Activated B cell treated with CpG ODN at 0.5 μM for 24 hours (primary cell): Measurements from ENCODE around the gene SLF2. TPM values are rescaled to one million over a fixed set of nuclear protein-coding genes. Genes with fewer than 3 reads are reported as not detected.
A peak's percentile ranks its signal among the peaks of the same experiment; 100 is the strongest.

Experiments used
- ATAC-seq: fragments of 200-7000 bp; cut with Tn5 transposase; one replicate; pipeline ENCODE4 v1.10.0; 2021; ENCODE audit warnings: low read depth, mild to moderate bottlenecking, moderate library complexity
- CTCF ChIA-PET: fragments of 350-600 bp; sonication (Branson Sonifier 250); formaldehyde crosslinking; loops from one replicate; lab custom pipeline; 2021; ENCODE audit warnings: antibody characterized with exemption; lab: Charles Lee
- POLR2A ChIA-PET: fragments of 350-600 bp; sonication (Branson Sonifier 250); formaldehyde crosslinking; loops from one replicate; lab custom pipeline; 2021; ENCODE audit warnings: antibody characterized with exemption; lab: Charles Lee
- DNase-seq: peaks from one replicate; pipeline ENCODE4 v3.0.0; 2022
- H3K27ac Mint-ChIP-seq: one replicate; pipeline ENCODE4 v1.8.0; 2020; ENCODE audit warnings: mixed read lengths
- H3K27me3 Mint-ChIP-seq: one replicate; pipeline ENCODE4 v1.8.0; 2021; ENCODE audit warnings: mixed read lengths
- H3K36me3 Mint-ChIP-seq: one replicate; pipeline ENCODE4 v1.8.0; 2021; ENCODE audit warnings: low read depth, mixed read lengths
- H3K4me1 Mint-ChIP-seq: one replicate; pipeline ENCODE4 v1.8.0; 2021; ENCODE audit warnings: mixed read lengths
- H3K4me3 Mint-ChIP-seq: one replicate; pipeline ENCODE4 v1.8.0; 2020; ENCODE audit warnings: mild to moderate bottlenecking, mixed read lengths
- H3K9me3 Mint-ChIP-seq: one replicate; pipeline ENCODE4 v1.8.0; 2020; ENCODE audit warnings: mixed read lengths
- intact Hi-C: fragments of 100-400 bp; cut with micrococcal nuclease; formaldehyde crosslinking; loops from one replicate; pipeline ENCODE4 v1.15.1; 2024
- total RNA-seq: library from RNA; stranded (reverse); gene quantifications from 2 replicates; pipeline ENCODE4 v1.2.3, GENCODE V29; 2022
- TF ChIP-seq, protein P1 (sequence below): fragments of 200-600 bp; IDR thresholded peaks from one replicate; pipeline ENCODE4 v1.8.0; 2022; ENCODE audit warnings: antibody characterized with exemption, mild to moderate bottlenecking

SLF2 gene
- total RNA-seq, 1 donor from 2014 or later = 35.5 TPM

- peak overlapping the region; percentile 94 for H3K27ac Mint-ChIP-seq
- ATAC-seq = peak; percentile 32
- POLR2A ChIA-PET = interaction anchor here (0.9 to 4.5 kb wide), 7 partner anchors 10 to 461 kb away, joined by 3 to 54 read pairs (median 4); partner anchors contain the start of genes HIF1AN, MRPL43, PDZD7 and SFXN3
- peaks cover 30% of the 10 kb centered on the region for H3K4me1 Mint-ChIP-seq
- TF ChIP-seq, protein P1, sequence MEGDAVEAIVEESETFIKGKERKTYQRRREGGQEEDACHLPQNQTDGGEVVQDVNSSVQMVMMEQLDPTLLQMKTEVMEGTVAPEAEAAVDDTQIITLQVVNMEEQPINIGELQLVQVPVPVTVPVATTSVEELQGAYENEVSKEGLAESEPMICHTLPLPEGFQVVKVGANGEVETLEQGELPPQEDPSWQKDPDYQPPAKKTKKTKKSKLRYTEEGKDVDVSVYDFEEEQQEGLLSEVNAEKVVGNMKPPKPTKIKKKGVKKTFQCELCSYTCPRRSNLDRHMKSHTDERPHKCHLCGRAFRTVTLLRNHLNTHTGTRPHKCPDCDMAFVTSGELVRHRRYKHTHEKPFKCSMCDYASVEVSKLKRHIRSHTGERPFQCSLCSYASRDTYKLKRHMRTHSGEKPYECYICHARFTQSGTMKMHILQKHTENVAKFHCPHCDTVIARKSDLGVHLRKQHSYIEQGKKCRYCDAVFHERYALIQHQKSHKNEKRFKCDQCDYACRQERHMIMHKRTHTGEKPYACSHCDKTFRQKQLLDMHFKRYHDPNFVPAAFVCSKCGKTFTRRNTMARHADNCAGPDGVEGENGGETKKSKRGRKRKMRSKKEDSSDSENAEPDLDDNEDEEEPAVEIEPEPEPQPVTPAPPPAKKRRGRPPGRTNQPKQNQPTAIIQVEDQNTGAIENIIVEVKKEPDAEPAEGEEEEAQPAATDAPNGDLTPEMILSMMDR = no peak
- H3K36me3 Mint-ChIP-seq = peaks cover 27% of the 10 kb centered on the region
- CTCF ChIA-PET = interaction anchor here (0.7 to 3.3 kb wide), 7 partner anchors 10 to 65 kb away, joined by 3 to 34 read pairs (median 9); partner anchors contain the start of genes KAZALD1, MRPL43, PDZD7 and SFXN3
- intact Hi-C loops = loop anchor here (1.0 to 5.0 kb wide), 8 partner anchors 10 to 1645 kb away; partner anchors contain the start of genes HIF1AN, KAZALD1, MRPL43 and SEMA4G
- peak; percentile 56 for DNase-seq
- H3K9me3 Mint-ChIP-seq = no peaks in the 10 kb centered on the region
- H3K4me3 Mint-ChIP-seq = peak overlapping the region; percentile 87
- no peaks in the 10 kb centered on the region for H3K27me3 Mint-ChIP-seq
These were observed 84.1 kb downstream of the SLF2 start for GRCh38 chr10:100996678-100997359.

- no peaks in the 10 kb centered on the region for H3K9me3 Mint-ChIP-seq
- peaks cover 30% of the 10 kb centered on the region for H3K4me1 Mint-ChIP-seq
- peak overlapping the region; percentile 94 for H3K27ac Mint-ChIP-seq
- ChIA-PET CTCF (interaction anchor here (0.7 to 3.3 kb wide), 10 partner anchors 9 to 172 kb away, joined by 3 to 34 read pairs (median 6); partner anchors contain the start of genes KAZALD1, MRPL43, PDZD7 and SFXN3), POLR2A (interaction anchor here (0.6 to 4.5 kb wide), 12 partner anchors 11 to 1717 kb away, joined by 3 to 54 read pairs (median 4); partner anchors contain the start of genes ARL3, HIF1AN, KAZALD1 and MRPL43)
- ATAC-seq (peak; percentile 35), DNase-seq (peak; percentile 77)
- peak overlapping the region; percentile 87 for H3K4me3 Mint-ChIP-seq
- TF ChIP-seq, protein P1 = peak; percentile 51
- intact Hi-C loops = loop anchor here (1.0 to 5.0 kb wide), 9 partner anchors 10 to 1645 kb away; partner anchors contain the start of genes HIF1AN, KAZALD1, MRPL43 and PDZD7
- H3K36me3 Mint-ChIP-seq = peaks cover 25% of the 10 kb centered on the region
- no peaks in the 10 kb centered on the region for H3K27me3 Mint-ChIP-seq
These were observed 84.8 kb downstream of the SLF2 start for GRCh38 chr10:100997360-100998182.

GRCh38 chr10:100998183-100998990 lies 85.6 kb downstream of the SLF2 start:
- Mint-ChIP-seq H3K27ac (peak overlapping the region; percentile 88), H3K4me1 (peaks cover 30% of the 10 kb centered on the region), H3K4me3 (peak overlapping the region; percentile 87), H3K9me3 (no peaks in the 10 kb centered on the region), H3K36me3 (peaks cover 20% of the 10 kb centered on the region), H3K27me3 (no peaks in the 10 kb centered on the region)
- ChIA-PET POLR2A (interaction anchor here (0.6 to 4.5 kb wide), 11 partner anchors 11 to 1716 kb away, joined by 3 to 54 read pairs (median 4); partner anchors contain the start of genes ARL3, HIF1AN, KAZALD1 and MRPL43), CTCF (interaction anchor here (0.9 to 3.3 kb wide), 9 partner anchors 9 to 172 kb away, joined by 3 to 34 read pairs (median 7); partner anchors contain the start of genes KAZALD1, MRPL43 and TWNK)
- intact Hi-C loops = loop anchor here (2.0 to 5.0 kb wide), 5 partner anchors 32 to 1644 kb away; partner anchors contain the start of genes HIF1AN, PDZD7, SFXN3 and TRIM8
- DNase-seq = peak; percentile 60
- peak; percentile 26 for ATAC-seq
- TF ChIP-seq, protein P1 = no peak

DNA sequence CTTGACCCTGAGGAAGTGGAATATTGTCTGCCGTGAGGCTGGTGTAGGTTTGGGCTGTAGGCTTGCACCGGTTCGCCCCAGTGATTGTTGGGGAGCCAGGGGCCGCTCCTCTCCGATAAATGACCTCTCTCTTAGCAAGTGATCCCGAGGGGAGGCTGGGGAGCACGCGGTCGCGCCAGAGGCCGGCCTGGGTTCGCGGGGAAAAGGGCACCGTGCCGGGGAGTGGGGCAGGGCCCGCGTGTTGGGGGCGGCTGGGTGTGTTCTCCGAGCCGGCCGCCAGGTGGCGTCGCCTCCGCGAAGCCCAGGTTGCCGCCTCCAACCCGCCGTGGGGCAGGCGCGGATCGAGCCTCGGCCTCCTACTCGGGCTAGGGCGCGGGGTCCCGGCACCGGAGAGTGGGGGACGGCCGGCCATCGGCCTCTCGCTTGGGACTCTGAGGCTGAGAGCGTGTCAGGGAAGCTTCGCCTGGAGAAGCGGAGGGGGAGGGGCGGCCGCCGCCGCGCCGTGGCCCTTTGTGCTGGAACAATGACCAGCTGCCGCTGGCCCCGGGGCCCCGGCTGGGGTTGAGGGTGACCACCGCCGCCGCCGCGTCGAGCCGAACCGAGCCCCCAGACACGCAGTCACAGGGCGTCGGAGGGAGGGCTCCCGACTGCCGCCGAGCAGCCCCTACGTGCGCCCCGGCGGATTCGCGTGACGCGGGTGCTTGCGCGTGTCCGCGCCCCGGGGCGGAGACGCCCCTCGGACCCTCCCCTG lies 86.4 kb downstream of the SLF2 start:
- intact Hi-C loops = loop anchor here (1.0 to 5.0 kb wide), 6 partner anchors 14 to 1643 kb away; partner anchors contain the start of genes HIF1AN, PDZD7, SFXN3 and TRIM8
- peak; percentile 63 for ATAC-seq
- peaks cover 18% of the 10 kb centered on the region for H3K36me3 Mint-ChIP-seq
- TF ChIP-seq, protein P1 = peak; percentile 80
- CTCF ChIA-PET = interaction anchor here (0.7 to 3.3 kb wide), 5 partner anchors 8 to 17 kb away, joined by 4 to 34 read pairs (median 9); partner anchors contain the start of genes MRPL43 and TWNK
- POLR2A ChIA-PET = interaction anchor here (1.2 to 4.5 kb wide), 3 partner anchors 12 to 32 kb away, joined by 3 to 54 read pairs (median 7); partner anchors contain the start of genes MRPL43, PDZD7, SFXN3 and TWNK
- H3K4me3 Mint-ChIP-seq = peak overlapping the region; percentile 87
- H3K27me3 Mint-ChIP-seq = no peaks in the 10 kb centered on the region
- DNase-seq = peak; percentile 85
- peak overlapping the region; percentile 88 for H3K27ac Mint-ChIP-seq
- no peaks in the 10 kb centered on the region for H3K9me3 Mint-ChIP-seq
- H3K4me1 Mint-ChIP-seq = peaks cover 30% of the 10 kb centered on the region
